ENCODE data around the gene RCOR2.
A peak's percentile ranks its signal among the peaks of the same experiment; 100 is the strongest.
"Not testable (repeated sequence)": the region's sequence is repeated elsewhere in the genome, so short reads cannot be mapped to it uniquely, and the experiment has no call there.

RCOR2 gene

GRCh38 chr11:63916837-63917691 is at the start of gene RCOR2:
Gene RCOR2, minus strand, starts transcription at chr11:63917164. Its CDS starts 708 bp downstream, at chr11:63916456.
- peak; percentile 62 for DNase-seq

GRCh38 chr11:63966444-63966843 is 49.5 kb upstream of the RCOR2 start:
- no peak for DNase-seq

- DNase-seq: not testable (repeated sequence)
Observed at GRCh38 chr11:63963895-63964294, 46.9 kb upstream of the RCOR2 start.

GRCh38 chr11:63961608-63962412 is 44.8 kb upstream of the RCOR2 start:
- no peak for DNase-seq

- DNase-seq: no peak
Observed at GRCh38 chr11:63958008-63958407, 41.0 kb upstream of the RCOR2 start.

GRCh38 chr11:63952570-63952969 is 35.6 kb upstream of the RCOR2 start:
- no peak for DNase-seq

- no peak for DNase-seq
Observed at GRCh38 chr11:63951779-63952536, 35.0 kb upstream of the RCOR2 start.

- DNase-seq: peak; percentile 65
Observed at GRCh38 chr11:63945477-63946163, 28.7 kb upstream of the RCOR2 start.

- no peak for DNase-seq
Observed at GRCh38 chr11:63944987-63945386, 28.0 kb upstream of the RCOR2 start.

- no peak for DNase-seq
Observed at GRCh38 chr11:63942803-63943202, 25.8 kb upstream of the RCOR2 start.

- DNase-seq: no peak
Observed at GRCh38 chr11:63941901-63942300, 24.9 kb upstream of the RCOR2 start.

- DNase-seq: peak; percentile 55
Observed at GRCh38 chr11:63940786-63941185, 23.8 kb upstream of the RCOR2 start.

- DNase-seq: no peak
Observed at GRCh38 chr11:63939397-63939891, 22.5 kb upstream of the RCOR2 start.

GRCh38 chr11:63938479-63939396 is 21.8 kb upstream of the RCOR2 start, which contains the start of gene NAA40:
Gene NAA40, plus strand, starts transcription at chr11:63939002. Its CDS starts 95 bp downstream, at chr11:63939097.
- peak; percentile 93 for DNase-seq

GRCh38 chr11:63937713-63938478 is 20.9 kb upstream of the RCOR2 start:
- DNase-seq: no peak

- no peak for DNase-seq
Observed at GRCh38 chr11:63933459-63933858, 16.5 kb upstream of the RCOR2 start.

- DNase-seq: no peak
Observed at GRCh38 chr11:63931876-63932275, 14.9 kb upstream of the RCOR2 start.

GRCh38 chr11:63931045-63931444 is 14.1 kb upstream of the RCOR2 start:
- no peak for DNase-seq

GRCh38 chr11:63929616-63930015 is 12.7 kb upstream of the RCOR2 start:
- DNase-seq: no peak

GRCh38 chr11:63923319-63923718 is 6.4 kb upstream of the RCOR2 start:
- DNase-seq: no peak

Measured in suppressor macrophage treated with lipopolysaccharide for 4 hours (primary cell).